ENCODE results near the gene UBXN11. TPM values are rescaled to one million over a fixed set of nuclear protein-coding genes. Genes with fewer than 3 reads are reported as not detected.

The UBXN11 gene, protein sequence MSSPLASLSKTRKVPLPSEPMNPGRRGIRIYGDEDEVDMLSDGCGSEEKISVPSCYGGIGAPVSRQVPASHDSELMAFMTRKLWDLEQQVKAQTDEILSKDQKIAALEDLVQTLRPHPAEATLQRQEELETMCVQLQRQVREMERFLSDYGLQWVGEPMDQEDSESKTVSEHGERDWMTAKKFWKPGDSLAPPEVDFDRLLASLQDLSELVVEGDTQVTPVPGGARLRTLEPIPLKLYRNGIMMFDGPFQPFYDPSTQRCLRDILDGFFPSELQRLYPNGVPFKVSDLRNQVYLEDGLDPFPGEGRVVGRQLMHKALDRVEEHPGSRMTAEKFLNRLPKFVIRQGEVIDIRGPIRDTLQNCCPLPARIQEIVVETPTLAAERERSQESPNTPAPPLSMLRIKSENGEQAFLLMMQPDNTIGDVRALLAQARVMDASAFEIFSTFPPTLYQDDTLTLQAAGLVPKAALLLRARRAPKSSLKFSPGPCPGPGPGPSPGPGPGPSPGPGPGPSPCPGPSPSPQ
- total RNA-seq (3.5 TPM), polyA plus RNA-seq (12.2 TPM)

GRCh38 chr1:26306290-26307229, at the start of gene UBXN11:
UBXN11 (minus strand) TSS chr1:26306636; CDS start chr1:26302883, 3,753 bp downstream.
- DNase-seq (ENCODE audit: extremely low spot score) = peak; percentile 89
- WGBS = 2% methylated on average over 51 of the region's 51 CpGs
- Histone ChIP-seq H3K4me3 (ENCODE audit: low read depth, low read length) (peak within 1 kb of the TSS; percentile 62), H3K27ac (ENCODE audit: low read depth) (no peak within 1 kb of the TSS), H3K36me3 (ENCODE audit: insufficient read depth) (no peaks in the 10 kb centered on the region), H3K4me1 (ENCODE audit: insufficient read depth) (no peaks in the 10 kb centered on the region)

- 84% methylated on average over 5 of the region's 5 CpGs for WGBS
- no peak overlapping the region for H3K27ac ChIP-seq (ENCODE audit: low read depth)
- H3K4me1 ChIP-seq (ENCODE audit: insufficient read depth) = no peaks in the 10 kb centered on the region
- DNase-seq (ENCODE audit: extremely low spot score) = no peak
- no peak overlapping the region for H3K4me3 ChIP-seq (ENCODE audit: low read depth, low read length)
- H3K36me3 ChIP-seq (ENCODE audit: insufficient read depth) = no peaks in the 10 kb centered on the region
Observed at GRCh38 chr1:26356106-26356505, 49.7 kb upstream of the UBXN11 start.

DNA sequence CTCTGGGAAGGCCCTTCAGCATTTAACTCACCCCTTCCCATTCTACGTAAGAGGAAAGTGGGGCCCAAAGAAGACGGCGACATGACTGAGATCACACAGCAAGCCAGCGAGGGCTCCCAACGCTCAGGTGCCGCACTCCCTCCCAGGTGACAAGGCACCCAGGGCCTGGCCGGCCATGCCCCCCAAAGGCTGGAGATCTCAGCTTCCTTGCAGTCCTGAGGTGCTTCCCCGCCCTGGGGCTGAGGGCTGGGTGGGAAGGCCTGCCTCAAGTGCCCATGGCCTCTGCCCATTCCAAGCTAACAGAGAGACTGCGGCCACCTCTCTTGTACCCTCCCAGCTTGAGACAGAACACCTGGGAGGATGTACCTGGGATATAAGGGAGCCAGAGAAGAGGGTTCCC, 48.5 kb upstream of the UBXN11 start:
- no peak for DNase-seq (ENCODE audit: extremely low spot score)
- Histone ChIP-seq H3K36me3 (ENCODE audit: insufficient read depth) (no peaks in the 10 kb centered on the region), H3K4me1 (ENCODE audit: insufficient read depth) (no peaks in the 10 kb centered on the region), H3K4me3 (ENCODE audit: low read depth, low read length) (no peak overlapping the region), H3K27ac (ENCODE audit: low read depth) (no peak overlapping the region)
- 87% methylated on average over 9 of the region's 9 CpGs for WGBS

DNA sequence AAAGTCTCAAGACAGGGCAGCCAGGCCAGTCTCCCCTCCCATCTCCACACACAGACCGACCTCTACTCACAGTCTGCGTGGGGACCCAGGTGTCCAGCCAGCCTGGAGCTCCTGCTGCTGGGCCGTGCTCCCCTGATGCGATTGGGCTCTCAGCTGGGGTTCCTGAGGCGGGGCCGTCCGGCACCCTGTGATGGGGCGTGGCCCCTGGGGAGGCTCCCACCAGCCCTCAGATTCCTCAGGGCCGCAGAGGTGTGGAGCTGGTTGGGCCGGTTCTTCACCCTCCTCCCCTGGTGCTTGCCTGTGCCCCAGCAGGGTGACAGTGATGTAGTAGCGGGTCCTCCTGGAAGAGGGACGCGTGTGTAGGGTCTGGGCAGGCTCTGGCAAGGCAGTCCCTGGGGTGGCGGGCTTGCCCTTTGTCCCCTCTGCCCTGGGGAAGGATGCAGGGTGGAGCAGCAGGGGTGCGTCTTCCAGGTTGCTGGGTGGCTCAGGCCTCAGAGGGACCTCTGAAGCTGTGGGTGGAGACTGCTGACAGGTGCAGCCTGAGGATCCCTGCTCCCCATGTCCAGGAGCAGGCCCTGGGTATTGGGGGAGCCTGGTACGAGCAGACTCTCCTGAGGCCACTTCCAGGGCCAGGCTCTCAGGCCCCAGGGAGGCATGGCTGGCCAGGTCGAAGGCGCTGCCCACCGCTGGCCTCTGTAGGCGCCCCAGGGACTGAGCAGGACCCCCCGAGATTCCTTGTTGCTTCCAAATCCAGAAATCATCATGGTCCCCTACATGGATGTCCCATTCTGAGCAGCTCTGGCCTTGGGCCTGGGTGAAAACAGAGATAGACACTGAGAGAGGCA, 47.8 kb upstream of the UBXN11 start, which contains the start of gene CRYBG2:
Gene CRYBG2 (minus strand): TSS at position 155 of the 845 bp plus-strand sequence. CDS start 7,473 bp downstream, outside the sequence.
- H3K36me3 ChIP-seq (ENCODE audit: insufficient read depth) = no peaks in the 10 kb centered on the region
- DNase-seq (ENCODE audit: extremely low spot score) = peak; percentile 70
- H3K4me3 ChIP-seq (ENCODE audit: low read depth, low read length) = no peak within 1 kb of the TSS
- no peaks in the 10 kb centered on the region for H3K4me1 ChIP-seq (ENCODE audit: insufficient read depth)
- H3K27ac ChIP-seq (ENCODE audit: low read depth) = no peak within 1 kb of the TSS
- WGBS = 78% methylated on average over 21 of the region's 21 CpGs

DNA sequence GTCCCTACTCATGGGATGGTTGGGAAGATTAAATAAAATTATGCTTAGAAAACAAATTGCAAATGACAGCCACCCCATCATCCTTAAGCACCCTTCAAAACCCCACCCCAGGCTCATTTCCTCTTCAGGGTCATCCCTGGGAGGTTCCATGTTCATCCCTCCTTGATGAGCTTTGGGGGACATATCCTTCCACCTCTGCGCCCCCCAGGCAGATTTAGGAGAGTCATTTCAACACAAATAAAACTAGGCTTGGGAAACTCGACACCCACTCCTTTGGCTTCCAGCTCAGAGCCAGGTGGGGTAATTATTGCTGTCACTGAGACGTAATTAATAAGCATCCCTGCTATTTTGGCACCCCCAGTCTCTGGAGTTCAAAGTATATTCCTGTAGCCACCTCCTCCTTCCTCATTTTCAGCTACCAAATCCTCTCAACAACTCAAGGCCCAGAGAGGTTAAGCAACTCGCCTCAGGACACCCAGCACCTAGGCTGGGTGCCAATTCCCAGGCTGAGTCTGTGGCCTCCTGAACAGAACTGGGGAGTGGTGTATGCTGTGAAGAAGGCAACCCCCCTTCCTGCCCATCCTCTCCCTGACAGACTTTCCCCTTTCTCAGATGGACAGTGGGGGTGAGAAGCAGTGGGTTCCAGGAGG, 46.9 kb upstream of the UBXN11 start:
- no peak for DNase-seq (ENCODE audit: extremely low spot score)
- 70% methylated on average over 4 of the region's 4 CpGs for WGBS
- no peaks in the 10 kb centered on the region for H3K4me1 ChIP-seq (ENCODE audit: insufficient read depth)
- H3K27ac ChIP-seq (ENCODE audit: low read depth) = no peak overlapping the region
- H3K36me3 ChIP-seq (ENCODE audit: insufficient read depth) = no peaks in the 10 kb centered on the region
- no peak overlapping the region for H3K4me3 ChIP-seq (ENCODE audit: low read depth, low read length)

- H3K4me3 ChIP-seq (ENCODE audit: low read depth, low read length) = no peak overlapping the region
Observed at GRCh38 chr1:26352338-26352679, 45.9 kb upstream of the UBXN11 start.

DNA sequence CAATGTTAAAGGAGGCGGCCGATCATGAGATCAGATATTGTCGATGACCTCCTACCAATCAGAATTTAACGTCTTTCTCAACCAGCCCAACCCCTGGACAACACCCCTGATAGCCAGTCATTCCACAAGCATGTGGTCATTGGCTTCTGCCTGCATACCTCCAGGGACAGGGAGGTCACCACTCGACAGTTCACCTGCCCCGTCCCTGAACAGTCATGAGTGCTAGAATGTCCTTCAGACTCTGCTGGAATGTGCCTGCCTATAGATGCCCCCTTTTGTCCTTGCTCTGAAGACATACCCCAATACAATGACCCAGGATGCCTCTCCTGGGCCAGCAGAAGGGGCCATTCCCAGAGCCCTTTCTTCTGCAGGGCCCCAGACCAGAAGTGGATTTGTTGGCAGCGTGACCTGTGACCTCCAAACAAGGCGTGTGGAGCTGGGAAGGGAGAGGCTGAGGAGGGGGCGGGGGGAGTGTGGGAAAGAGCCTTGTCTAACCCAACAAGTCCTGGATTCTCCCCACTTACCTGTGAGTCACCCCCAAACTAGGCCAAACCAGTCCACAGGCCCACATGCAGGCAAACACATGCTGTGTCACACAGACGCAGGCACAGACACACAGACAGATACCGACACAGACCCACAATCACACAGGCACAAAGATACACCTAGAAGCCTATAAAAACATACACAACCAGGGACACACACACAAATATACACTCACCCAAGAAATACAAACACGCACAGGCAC, 45.3 kb upstream of the UBXN11 start:
- no peaks in the 10 kb centered on the region for H3K4me1 ChIP-seq (ENCODE audit: insufficient read depth)
- DNase-seq (ENCODE audit: extremely low spot score) = no peak
- no peak overlapping the region for H3K4me3 ChIP-seq (ENCODE audit: low read depth, low read length)
- H3K36me3 ChIP-seq (ENCODE audit: insufficient read depth) = no peaks in the 10 kb centered on the region
- H3K27ac ChIP-seq (ENCODE audit: low read depth) = peak overlapping the region; percentile 59
- 78% methylated on average over 12 of the region's 12 CpGs for WGBS

More at GRCh38 chr1:26352338-26352679, 45.9 kb upstream of the UBXN11 start:
- Histone ChIP-seq H3K4me1 (ENCODE audit: insufficient read depth) (no peaks in the 10 kb centered on the region), H3K36me3 (ENCODE audit: insufficient read depth) (no peaks in the 10 kb centered on the region), H3K27ac (ENCODE audit: low read depth) (peak overlapping the region; percentile 14)
- 72% methylated on average over 5 of the region's 5 CpGs for WGBS
- DNase-seq (ENCODE audit: extremely low spot score) = no peak

DNA sequence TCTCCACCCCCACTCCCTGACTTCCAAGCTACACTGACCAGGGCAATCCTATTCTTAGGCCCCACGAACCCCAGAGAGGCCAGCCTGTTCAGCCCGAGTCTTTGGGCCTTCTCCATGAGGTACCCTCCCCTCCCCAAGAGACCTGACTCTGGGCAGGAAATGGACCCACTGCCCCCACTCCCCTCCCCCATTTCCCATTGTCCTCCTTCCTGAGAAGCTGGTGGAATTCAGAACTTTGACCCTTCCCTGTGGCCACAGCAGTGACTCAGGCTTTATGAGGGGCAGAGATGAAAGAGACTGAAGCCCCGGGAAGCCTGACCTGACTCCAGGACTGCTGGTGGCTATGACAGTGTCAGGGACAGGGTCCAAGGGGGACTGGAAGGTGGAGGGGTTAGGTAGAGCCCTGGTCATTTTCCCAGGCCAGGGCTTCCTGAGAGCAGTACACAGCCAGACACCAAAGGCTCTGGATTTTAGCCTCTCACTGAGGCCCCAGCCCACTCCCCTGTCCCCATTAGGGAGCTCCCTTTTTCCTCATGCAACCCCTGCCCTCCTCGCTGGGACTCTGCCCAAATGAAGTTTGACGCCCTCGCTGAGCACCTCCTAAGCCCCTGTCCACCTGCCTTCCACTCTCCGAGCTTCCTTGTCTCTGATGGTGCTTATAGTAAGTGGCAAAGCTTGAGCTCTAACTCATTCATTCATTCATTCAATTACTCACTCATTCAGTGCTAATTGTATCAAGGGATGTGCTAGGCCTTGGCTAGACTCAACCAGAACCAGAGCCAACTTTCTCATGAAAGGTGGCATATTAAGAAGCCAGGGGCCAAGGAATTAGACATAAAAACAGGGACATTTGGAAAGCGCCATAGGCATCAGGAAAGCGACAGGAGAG, 44.5 kb upstream of the UBXN11 start:
- Histone ChIP-seq H3K36me3 (ENCODE audit: insufficient read depth) (no peaks in the 10 kb centered on the region), H3K4me1 (ENCODE audit: insufficient read depth) (no peaks in the 10 kb centered on the region), H3K27ac (ENCODE audit: low read depth) (no peak overlapping the region), H3K4me3 (ENCODE audit: low read depth, low read length) (no peak overlapping the region)
- 69% methylated on average over 9 of the region's 9 CpGs for WGBS
- DNase-seq (ENCODE audit: extremely low spot score) = no peak

DNA sequence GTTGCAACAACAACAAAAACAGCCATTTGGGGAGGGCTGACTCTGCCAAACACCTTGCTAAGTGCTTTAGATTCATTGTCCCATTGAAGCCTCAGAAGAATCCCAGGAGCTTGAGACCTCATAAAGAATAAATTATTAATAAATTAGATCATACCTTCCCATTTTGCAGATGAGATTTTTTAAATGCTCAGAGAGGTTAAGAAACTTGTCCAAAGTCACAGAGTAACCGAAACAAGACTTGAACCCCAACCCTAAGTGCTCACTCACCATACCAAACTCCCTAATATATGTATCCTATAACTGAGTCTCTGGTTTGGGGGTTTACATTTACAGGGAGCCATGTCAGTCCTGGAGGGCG, 43.9 kb upstream of the UBXN11 start:
- 70% methylated on average over 2 of the region's 2 CpGs for WGBS
- H3K4me3 ChIP-seq (ENCODE audit: low read depth, low read length) = no peak overlapping the region
- no peaks in the 10 kb centered on the region for H3K36me3 ChIP-seq (ENCODE audit: insufficient read depth)
- no peak for DNase-seq (ENCODE audit: extremely low spot score)
- H3K27ac ChIP-seq (ENCODE audit: low read depth) = no peak overlapping the region
- no peaks in the 10 kb centered on the region for H3K4me1 ChIP-seq (ENCODE audit: insufficient read depth)

DNA sequence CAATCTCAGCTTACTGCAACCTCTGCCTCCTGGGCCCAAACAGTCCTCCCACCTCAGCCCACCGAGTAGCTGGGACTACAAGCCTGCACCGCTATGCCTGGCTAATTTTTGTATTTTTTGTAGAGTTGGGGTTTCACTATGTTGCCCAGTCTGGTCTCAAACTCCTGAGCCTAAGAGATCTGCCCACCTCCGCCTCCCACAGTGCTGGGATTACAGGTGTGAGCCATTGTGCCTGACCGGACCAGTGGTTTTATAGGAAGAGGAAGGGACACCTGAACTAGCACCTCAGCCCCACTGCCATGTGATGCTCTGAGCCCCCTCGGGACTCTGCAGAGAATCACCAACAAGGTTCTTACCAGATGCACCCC, 43.4 kb upstream of the UBXN11 start:
- H3K36me3 ChIP-seq (ENCODE audit: insufficient read depth) = no peaks in the 10 kb centered on the region
- no peak for DNase-seq (ENCODE audit: extremely low spot score)
- WGBS = 75% methylated on average over 5 of the region's 5 CpGs
- H3K27ac ChIP-seq (ENCODE audit: low read depth) = no peak overlapping the region
- H3K4me3 ChIP-seq (ENCODE audit: low read depth, low read length) = no peak overlapping the region
- H3K4me1 ChIP-seq (ENCODE audit: insufficient read depth) = no peaks in the 10 kb centered on the region

DNA sequence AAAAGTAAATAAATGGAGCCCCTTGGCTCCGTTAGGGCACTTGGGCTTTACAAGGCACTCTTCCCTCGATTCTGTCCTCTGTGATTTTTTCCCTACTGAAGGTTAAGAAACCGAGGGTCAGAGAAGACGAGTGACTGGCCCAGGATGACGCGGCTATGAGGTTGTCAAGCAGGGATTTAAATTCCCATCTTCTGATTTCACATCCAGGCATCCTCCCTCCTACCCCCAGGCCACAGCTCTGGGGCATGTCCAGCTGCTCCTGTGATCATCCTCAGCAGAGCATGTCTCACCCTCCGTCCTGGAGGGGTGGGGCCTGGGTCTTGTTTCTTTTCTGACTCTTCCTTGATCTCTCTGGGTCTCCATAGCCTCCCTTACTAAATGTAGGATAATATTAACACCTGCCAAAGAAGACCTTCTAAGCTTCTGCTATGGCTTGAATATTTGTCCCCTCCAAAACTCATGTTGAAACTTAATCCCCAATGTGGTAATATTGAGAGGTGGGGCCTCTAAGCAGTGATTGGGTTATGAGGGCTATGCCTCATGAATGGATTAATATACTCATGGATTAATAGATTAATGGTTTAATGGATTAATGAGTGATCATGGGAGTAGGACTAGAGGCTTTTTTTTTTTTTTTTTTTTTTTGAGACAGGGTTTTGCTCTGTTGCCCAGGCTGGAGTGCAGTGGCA, 42.9 kb upstream of the UBXN11 start:
- 77% methylated on average over 7 of the region's 7 CpGs for WGBS
- no peak overlapping the region for H3K27ac ChIP-seq (ENCODE audit: low read depth)
- H3K4me3 ChIP-seq (ENCODE audit: low read depth, low read length) = no peak overlapping the region
- no peak for DNase-seq (ENCODE audit: extremely low spot score)
- H3K4me1 ChIP-seq (ENCODE audit: insufficient read depth) = no peaks in the 10 kb centered on the region
- H3K36me3 ChIP-seq (ENCODE audit: insufficient read depth) = no peaks in the 10 kb centered on the region

Measured in urinary bladder (tissue), 4 donors.